Embryonic facial prominence (tissue), 1 donor: ENCODE results near the gene FIZ1.
A peak's percentile ranks its signal among the peaks of the same experiment; 100 is the strongest.
"Not testable (repeated sequence)": the region's sequence is repeated elsewhere in the genome, so short reads cannot be mapped to it uniquely, and the experiment has no call there.

ENCODE experiments used
- DNase-seq: peaks from one replicate; pipeline ENCODE4 v3.0.0-alpha.2; 2016; ENCODE audit errors: extremely low spot score

Gene FIZ1

GRCh38 chr19:55593096-55593772 lies 6.1 kb downstream of the FIZ1 start:
- no peak for DNase-seq

- no peak for DNase-seq
Observed at GRCh38 chr19:55592391-55593090, 6.8 kb downstream of the FIZ1 start.

DNA sequence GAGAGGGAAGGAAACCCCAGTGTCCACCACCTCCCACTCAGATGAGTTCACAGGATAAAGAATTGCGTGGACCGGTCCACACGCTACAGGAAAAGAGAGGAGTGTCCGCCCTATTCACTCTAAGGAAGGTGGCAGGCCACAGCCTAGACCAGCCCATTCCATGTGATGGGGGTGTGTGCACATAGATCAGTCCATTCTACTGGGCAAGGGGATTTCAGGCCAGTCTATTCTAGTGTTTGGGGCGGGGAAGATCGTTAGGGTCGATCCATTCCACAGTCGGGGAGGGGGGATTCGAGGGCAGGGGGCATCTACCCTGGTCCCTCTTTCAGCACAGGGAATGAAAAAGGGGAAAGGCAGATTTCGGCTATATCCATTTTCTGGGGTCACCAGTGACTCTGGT lies 7.8 kb downstream of the FIZ1 start:
- DNase-seq, result no peak

DNA sequence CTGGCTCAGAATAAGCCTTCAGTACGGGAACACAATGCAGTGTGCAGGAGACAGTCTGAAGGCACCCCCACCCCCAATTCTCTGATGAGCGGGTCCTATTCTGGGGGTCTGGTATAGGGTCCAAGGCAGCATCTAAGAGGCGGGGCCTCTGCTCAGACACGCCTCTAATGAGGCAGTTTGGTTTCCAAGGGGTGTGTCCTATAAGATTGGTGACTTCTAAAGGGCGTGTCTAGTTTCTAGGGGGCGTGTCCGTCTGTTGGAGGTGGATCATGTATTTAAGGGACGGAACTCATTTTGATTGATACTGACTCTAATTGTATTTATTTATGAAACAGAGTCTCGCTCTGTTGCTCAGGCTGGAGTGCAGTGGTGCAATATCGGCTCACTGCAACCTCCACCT lies 8.7 kb downstream of the FIZ1 start:
- DNase-seq, result no peak

DNA sequence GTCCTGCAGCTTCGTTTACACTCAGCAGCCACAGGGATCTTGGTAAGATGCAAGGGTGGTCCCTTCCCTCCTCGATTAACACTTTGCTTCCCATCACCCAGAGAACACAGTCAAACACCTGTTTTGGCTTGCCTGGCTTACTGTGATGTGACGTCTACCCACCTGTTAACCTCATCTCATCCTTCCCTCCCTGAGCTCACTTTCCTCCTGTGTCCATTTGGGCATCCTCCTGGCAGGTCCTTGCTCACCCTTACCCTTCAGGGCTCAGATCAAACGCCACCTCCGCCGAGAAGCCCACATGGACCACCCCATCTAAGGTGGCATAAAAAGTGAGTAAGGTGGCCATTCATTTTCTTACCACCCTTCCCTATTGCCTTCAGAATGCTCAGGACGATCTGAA lies 9.2 kb downstream of the FIZ1 start:
- no peak for DNase-seq

GRCh38 chr19:55588738-55589137 lies 10.6 kb downstream of the FIZ1 start:
- no peak for DNase-seq

DNA sequence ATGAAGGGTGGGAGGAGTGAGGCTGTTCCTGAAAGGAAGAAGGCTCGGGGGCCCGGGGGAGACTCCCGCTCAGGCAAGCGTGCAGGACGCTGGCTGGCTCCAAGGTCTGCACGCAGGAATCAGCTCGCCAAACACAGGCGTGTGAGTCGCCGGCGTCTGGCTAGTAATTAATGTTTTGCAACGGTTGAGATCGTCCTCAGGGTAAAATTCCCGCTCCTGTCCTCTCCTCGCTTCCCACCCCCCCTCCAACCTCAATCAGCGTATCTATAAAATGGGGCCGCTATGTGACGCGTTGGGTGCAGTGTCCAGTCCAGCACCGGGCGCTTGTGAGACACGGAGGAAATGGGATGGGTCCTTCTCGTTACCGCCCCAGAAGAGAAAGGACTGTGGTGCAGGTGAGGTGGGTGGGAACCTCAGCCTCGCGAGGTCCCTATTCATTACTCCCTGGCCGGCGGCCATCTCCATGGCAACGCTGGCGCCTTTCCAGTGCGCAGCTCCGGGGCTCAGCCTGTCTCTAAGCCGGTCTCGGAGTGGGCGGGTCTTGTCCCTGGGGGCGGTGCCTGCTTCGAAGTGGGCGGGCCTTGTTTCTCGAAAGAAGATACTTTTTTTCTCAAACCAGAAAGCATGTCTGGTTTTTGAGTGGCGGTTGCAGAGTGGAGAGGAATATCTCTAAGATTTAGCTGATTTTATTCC lies 12.2 kb downstream of the FIZ1 start:
- peak; percentile 86 for DNase-seq

GRCh38 chr19:55585658-55586339 lies 13.5 kb downstream of the FIZ1 start:
- peak; percentile 84 for DNase-seq

GRCh38 chr19:55584871-55585270 lies 14.4 kb downstream of the FIZ1 start:
- no peak for DNase-seq

GRCh38 chr19:55583897-55584296 lies 15.4 kb downstream of the FIZ1 start:
- not testable (repeated sequence) for DNase-seq

- not testable (repeated sequence) for DNase-seq
Observed at GRCh38 chr19:55582284-55582683, 17.0 kb downstream of the FIZ1 start.

DNA sequence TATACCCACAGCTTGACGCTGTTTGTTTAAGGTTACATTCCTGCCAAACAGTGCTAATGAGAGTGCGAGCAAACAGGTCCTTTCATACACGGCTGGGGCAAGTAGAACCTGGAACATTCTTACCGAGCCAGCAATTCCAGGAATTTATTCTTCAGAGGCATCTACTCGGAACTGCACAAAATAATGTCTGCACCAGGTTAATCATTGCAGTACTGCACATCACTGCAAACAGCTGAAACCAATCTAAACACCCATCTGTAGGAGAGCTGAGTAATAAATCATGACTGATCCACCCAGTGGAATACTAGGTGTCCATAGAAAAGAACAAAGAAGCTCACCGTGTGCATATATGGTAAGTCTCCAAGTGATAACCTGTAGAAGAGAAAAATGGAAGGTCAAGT lies 17.5 kb downstream of the FIZ1 start:
- no peak for DNase-seq

GRCh38 chr19:55581145-55581822 lies 18.0 kb downstream of the FIZ1 start:
- no peak for DNase-seq

GRCh38 chr19:55580628-55581144 lies 18.6 kb downstream of the FIZ1 start, which contains the start of gene ZNF579:
Gene ZNF579 (minus strand): TSS chr19:55580848. CDS start chr19:55579639, 1,209 bp downstream.
- peak; percentile 73 for DNase-seq

GRCh38 chr19:55579766-55580621 lies 19.3 kb downstream of the FIZ1 start:
- DNase-seq, result no peak

GRCh38 chr19:55578761-55579747 lies 20.3 kb downstream of the FIZ1 start:
- no peak for DNase-seq

DNA sequence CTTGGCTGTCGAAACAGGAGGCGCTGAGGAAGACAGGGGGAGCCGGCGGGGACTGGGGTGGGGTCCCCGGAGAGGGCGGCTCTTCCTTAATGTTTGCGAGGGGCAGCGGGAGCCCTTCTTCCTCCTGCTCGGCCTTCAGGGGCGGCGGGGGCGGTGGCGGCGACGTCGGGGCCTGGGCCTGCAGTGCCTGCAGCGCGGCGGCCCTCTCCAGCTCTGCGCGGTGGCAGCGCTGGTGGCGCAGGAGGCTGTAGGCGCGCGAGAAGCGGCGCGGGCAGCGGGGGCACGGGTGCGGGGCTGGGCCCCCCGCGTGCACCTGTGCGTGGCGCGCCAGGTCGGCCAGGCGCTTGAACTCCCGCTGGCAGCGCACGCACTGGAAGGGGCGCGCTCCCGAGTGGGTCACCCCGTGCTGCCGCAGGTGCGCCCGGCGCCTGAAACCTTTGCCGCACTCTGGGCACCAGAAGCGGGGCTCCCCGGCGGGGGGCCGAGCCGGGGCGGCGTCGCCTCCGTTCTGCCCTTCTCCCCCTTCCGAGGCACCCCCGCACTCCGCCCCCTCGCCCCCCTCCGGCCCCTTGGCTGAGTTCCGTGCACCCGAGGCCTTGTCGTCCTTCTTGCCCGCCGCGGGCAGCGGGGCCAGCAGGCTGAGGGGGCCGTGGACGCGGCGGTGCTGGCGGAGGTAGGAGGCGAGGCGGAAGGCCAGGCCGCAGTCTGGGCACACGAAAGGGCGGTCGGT lies 21.1 kb downstream of the FIZ1 start:
- DNase-seq, result no peak

DNA sequence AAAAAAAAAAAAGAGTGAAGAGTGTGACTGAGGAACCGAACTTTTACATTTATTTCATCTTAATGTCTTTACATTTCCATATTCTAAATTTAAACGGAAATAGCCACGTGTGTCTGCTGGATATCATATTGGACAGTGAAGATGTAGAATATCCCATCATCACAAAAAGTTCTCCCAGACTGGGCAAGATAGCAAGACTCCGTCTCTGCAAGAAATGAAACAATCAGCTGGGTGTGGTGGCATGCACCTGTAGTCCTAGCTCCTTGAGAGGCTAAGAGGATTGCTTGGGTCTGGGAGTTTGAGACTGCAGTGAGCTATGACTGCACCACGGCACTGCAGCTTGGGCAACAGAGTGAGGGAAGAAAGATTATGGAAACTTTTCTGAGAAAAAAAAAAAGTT lies 22.6 kb downstream of the FIZ1 start:
- no peak for DNase-seq
